Mesothelial cell of epicardium (in vitro differentiated cells): ENCODE measurements around the gene KANSL1. TPM values are rescaled to one million over a fixed set of nuclear protein-coding genes. Genes with fewer than 3 reads are reported as not detected.

Experiments
- DNase-seq, 2 experiments: peaks; one replicate each; pipeline ENCODE4 v3.0.0; 2021; ENCODE audit warnings: low spot score in 2 of 2; ENCODE audit not compliant: unreplicated experiment in 2 of 2
- H3K27ac Mint-ChIP-seq: 2 replicates; pipeline ENCODE4 v1.8.0; 2021; ENCODE audit warnings: mixed read lengths
- H3K27me3 Mint-ChIP-seq: 2 replicates; pipeline ENCODE4 v1.8.0; 2021; ENCODE audit warnings: low read depth, mixed read lengths
- H3K36me3 Mint-ChIP-seq: 2 replicates; pipeline ENCODE4 v1.8.0; 2021; ENCODE audit warnings: mixed read lengths
- H3K4me1 Mint-ChIP-seq: 2 replicates; pipeline ENCODE4 v1.8.0; 2021; ENCODE audit warnings: mixed read lengths
- H3K4me3 Mint-ChIP-seq: 2 replicates; pipeline ENCODE4 v1.8.0; 2021; ENCODE audit warnings: mild to moderate bottlenecking, moderate library complexity, mixed read lengths
- H3K9me3 Mint-ChIP-seq: 2 replicates; pipeline ENCODE4 v1.8.0; 2021; ENCODE audit warnings: mixed read lengths
- CTCF ChIP-seq: fragments of 200-600 bp; sonication (generic); IDR thresholded peaks from one replicate; pipeline ENCODE4 v1.5.0; 2021; ENCODE audit warnings: antibody characterized with exemption; ENCODE audit not compliant: unreplicated experiment
- total RNA-seq: library from RNA; stranded (reverse); gene quantifications from 3 replicates; pipeline ENCODE4 v1.2.1, GENCODE V29; 2021

KANSL1 gene
- total RNA-seq, 1 donor from 2014 or later = 189 TPM

GRCh38 chr17:46064460-46064859 lies 128.8 kb downstream of the KANSL1 start:
- TF ChIP-seq CTCF = no peak
- no peaks in the 10 kb centered on the region for H3K27me3 Mint-ChIP-seq
- no peak for DNase-seq
- H3K4me1 Mint-ChIP-seq = peaks cover 16% of the 10 kb centered on the region
- H3K36me3 Mint-ChIP-seq = peaks cover 36% of the 10 kb centered on the region
- no peaks in the 10 kb centered on the region for H3K9me3 Mint-ChIP-seq
- peak overlapping the region; percentile 87 for H3K27ac Mint-ChIP-seq
- H3K4me3 Mint-ChIP-seq = no peak overlapping the region

- H3K4me1 Mint-ChIP-seq = peaks cover 19% of the 10 kb centered on the region
- peaks cover 36% of the 10 kb centered on the region for H3K36me3 Mint-ChIP-seq
- H3K27ac Mint-ChIP-seq = peak overlapping the region; percentile 87
- DNase-seq = no peak
- no peak for TF ChIP-seq CTCF
- H3K27me3 Mint-ChIP-seq = no peaks in the 10 kb centered on the region
- H3K4me3 Mint-ChIP-seq = no peak overlapping the region
- no peaks in the 10 kb centered on the region for H3K9me3 Mint-ChIP-seq
Observed at GRCh38 chr17:46063241-46063640, 130.0 kb downstream of the KANSL1 start.

GRCh38 chr17:46061435-46061834 lies 131.8 kb downstream of the KANSL1 start:
- H3K27me3 Mint-ChIP-seq = no peaks in the 10 kb centered on the region
- H3K4me3 Mint-ChIP-seq = no peak overlapping the region
- H3K9me3 Mint-ChIP-seq = no peaks in the 10 kb centered on the region
- peak; percentile 55 for TF ChIP-seq CTCF
- peak overlapping the region; percentile 82 for H3K27ac Mint-ChIP-seq
- H3K36me3 Mint-ChIP-seq = peaks cover 20% of the 10 kb centered on the region
- DNase-seq = no peak
- peaks cover 36% of the 10 kb centered on the region for H3K4me1 Mint-ChIP-seq

GRCh38 chr17:46060461-46060860 lies 132.8 kb downstream of the KANSL1 start:
- no peak for TF ChIP-seq CTCF
- Mint-ChIP-seq H3K36me3 (peaks cover 10% of the 10 kb centered on the region), H3K9me3 (no peaks in the 10 kb centered on the region), H3K27ac (peak overlapping the region; percentile 25), H3K4me1 (peaks cover 38% of the 10 kb centered on the region), H3K27me3 (no peaks in the 10 kb centered on the region), H3K4me3 (no peak overlapping the region)
- DNase-seq = no peak

GRCh38 chr17:46059486-46059885 lies 133.7 kb downstream of the KANSL1 start:
- peak overlapping the region; percentile 69 for H3K27ac Mint-ChIP-seq
- H3K27me3 Mint-ChIP-seq = no peaks in the 10 kb centered on the region
- peaks cover 10% of the 10 kb centered on the region for H3K36me3 Mint-ChIP-seq
- no peak for TF ChIP-seq CTCF
- DNase-seq = no peak
- H3K9me3 Mint-ChIP-seq = no peaks in the 10 kb centered on the region
- no peak overlapping the region for H3K4me3 Mint-ChIP-seq
- peaks cover 36% of the 10 kb centered on the region for H3K4me1 Mint-ChIP-seq

- Mint-ChIP-seq H3K27ac (peak overlapping the region; percentile 70), H3K36me3 (peaks cover 20% of the 10 kb centered on the region), H3K27me3 (no peaks in the 10 kb centered on the region), H3K4me1 (peaks cover 22% of the 10 kb centered on the region), H3K4me3 (no peak overlapping the region), H3K9me3 (peaks cover 3% of the 10 kb centered on the region)
- no peak for TF ChIP-seq CTCF
- no peak for DNase-seq
Observed at GRCh38 chr17:46057366-46057765, 135.9 kb downstream of the KANSL1 start.
